Measurements from ENCODE around the gene GDPD5.
A peak's percentile ranks its signal among the peaks of the same experiment; 100 is the strongest.

GDPD5 gene

GRCh38 chr11:75525433-75526191 is at the start of gene GDPD5:
GDPD5 (minus strand) TSS chr11:75525941; CDS start chr11:75477735, 48,206 bp downstream.
- DNase-seq, result peak; percentile 86

- DNase-seq, result no peak
Observed at GRCh38 chr11:75574698-75575602, 49.2 kb upstream of the GDPD5 start.

GRCh38 chr11:75572744-75573143 is 47.0 kb upstream of the GDPD5 start:
- no peak for DNase-seq

- no peak for DNase-seq
Observed at GRCh38 chr11:75571625-75572024, 45.9 kb upstream of the GDPD5 start.

GRCh38 chr11:75570559-75571139 is 44.9 kb upstream of the GDPD5 start:
- DNase-seq, result no peak

- DNase-seq, result no peak
Observed at GRCh38 chr11:75568616-75569219, 43.0 kb upstream of the GDPD5 start.

- DNase-seq, result no peak
Observed at GRCh38 chr11:75567971-75568370, 42.2 kb upstream of the GDPD5 start.

GRCh38 chr11:75566763-75567279 is 41.1 kb upstream of the GDPD5 start:
- DNase-seq, result no peak

GRCh38 chr11:75565916-75566762 is 40.4 kb upstream of the GDPD5 start:
- DNase-seq, result no peak

GRCh38 chr11:75565221-75565814 is 39.6 kb upstream of the GDPD5 start:
- DNase-seq, result no peak

- DNase-seq, result no peak
Observed at GRCh38 chr11:75563978-75564552, 38.3 kb upstream of the GDPD5 start.

GRCh38 chr11:75563501-75563977 is 37.8 kb upstream of the GDPD5 start:
- DNase-seq, result no peak

GRCh38 chr11:75562836-75563484 is 37.2 kb upstream of the GDPD5 start:
- DNase-seq, result peak; percentile 56

- peak; percentile 89 for DNase-seq
Observed at GRCh38 chr11:75562048-75562835, 36.5 kb upstream of the GDPD5 start, which contains the start of gene SERPINH1. SERPINH1 (plus strand) TSS chr11:75562253; CDS start chr11:75566350, 4,097 bp downstream.

- DNase-seq, result no peak
Observed at GRCh38 chr11:75561426-75562047, 35.8 kb upstream of the GDPD5 start.

- DNase-seq, result no peak
Observed at GRCh38 chr11:75560644-75561043, 34.9 kb upstream of the GDPD5 start.

- DNase-seq, result peak; percentile 29
Observed at GRCh38 chr11:75558939-75559843, 33.5 kb upstream of the GDPD5 start.

Data from DMS79 treated with DMSO at 0.1 percent for 48 hours (cell line).